NOMO-1 treated with dmso at 0.1 percent for 144 hours (cell line): ENCODE data around the gene KAZN.

Experiments used
- DNase-seq: peaks from one replicate; lab custom pipeline; 2025; ENCODE audit not compliant: unreplicated experiment; lab: John Stamatoyannopoulos, UW

KAZN gene

GRCh38 chr1:14585728-14586127, 12.8 kb upstream of the KAZN start:
- no peak for DNase-seq

GRCh38 chr1:14590411-14591180, 7.9 kb upstream of the KAZN start:
- no peak for DNase-seq

GRCh38 chr1:14591600-14591999, 6.9 kb upstream of the KAZN start:
- DNase-seq: no peak

GRCh38 chr1:14592004-14592631, 6.4 kb upstream of the KAZN start:
- no peak for DNase-seq

- no peak for DNase-seq
These were observed 5.2 kb upstream of the KAZN start for GRCh38 chr1:14593302-14593701.

GRCh38 chr1:14594045-14594444, 4.4 kb upstream of the KAZN start:
- DNase-seq: no peak

GRCh38 chr1:14596591-14596990, 1.9 kb upstream of the KAZN start:
- DNase-seq: no peak

- DNase-seq: no peak
These were observed 1.0 kb upstream of the KAZN start for GRCh38 chr1:14597343-14598006.

- no peak for DNase-seq
These were observed 433 bp upstream of the KAZN start for GRCh38 chr1:14598007-14598497.

- no peak for DNase-seq
These were observed 802 bp downstream of the KAZN start for GRCh38 chr1:14599183-14599791.

GRCh38 chr1:14599800-14600199, 1.3 kb downstream of the KAZN start:
- DNase-seq: no peak

GRCh38 chr1:14600405-14601112, 2.1 kb downstream of the KAZN start:
- no peak for DNase-seq

- DNase-seq: no peak
These were observed 3.7 kb downstream of the KAZN start for GRCh38 chr1:14602136-14602535.

- DNase-seq: no peak
These were observed 5.2 kb downstream of the KAZN start for GRCh38 chr1:14603645-14604044.

GRCh38 chr1:14604414-14604813, 5.9 kb downstream of the KAZN start:
- DNase-seq: no peak

GRCh38 chr1:14605945-14606344, 7.5 kb downstream of the KAZN start:
- no peak for DNase-seq

GRCh38 chr1:14606632-14607031, 8.1 kb downstream of the KAZN start:
- no peak for DNase-seq

GRCh38 chr1:14607295-14607694, 8.8 kb downstream of the KAZN start:
- DNase-seq: no peak

GRCh38 chr1:14608308-14608707, 9.8 kb downstream of the KAZN start:
- no peak for DNase-seq

GRCh38 chr1:14610761-14611160, 12.3 kb downstream of the KAZN start:
- DNase-seq: no peak

GRCh38 chr1:14611792-14612191, 13.3 kb downstream of the KAZN start:
- DNase-seq: no peak
